HepG2 (cell line): ENCODE measurements around the gene MAIP1. TPM values are rescaled to one million over a fixed set of nuclear protein-coding genes. Genes with fewer than 3 reads are reported as not detected.

Source experiments
- ATF1 ChIP-seq: IDR thresholded peaks from 2 replicates; pipeline ENCODE4 v1.6.1; 2016; ENCODE audit warnings: mild to moderate bottlenecking, control low read depth
- ATF7 ChIP-seq, 2 experiments: fragments of 450-650 bp in 1 of 2; sonication (generic) in 1 of 2; formaldehyde crosslinking in 1 of 2; IDR thresholded peaks; 2 replicates each; pipeline versions ENCODE4 v1.4.0 to v1.6.1; 2016 to 2020; ENCODE audit warnings: antibody characterized with exemption in 1 of 2, mild to moderate bottlenecking in 1 of 2, missing genetic modification reagents in 1 of 2
- GABPA ChIP-seq, 2 experiments: IDR thresholded peaks; 2 replicates each; pipeline ENCODE4 v1.6.1; 2011 to 2016; ENCODE audit warnings: low read depth in 2 of 2, low read length in 1 of 2, missing biosample characterization in 1 of 2, missing genetic modification characterization in 1 of 2
- HNRNPL ChIP-seq: fragments of 200-400 bp; formaldehyde crosslinking; IDR thresholded peaks from 2 replicates; pipeline ENCODE4 v1.6.1; 2017; ENCODE audit warnings: mild to moderate bottlenecking, low read depth, low read length
- HNRNPUL1 ChIP-seq: fragments of 200-400 bp; formaldehyde crosslinking; IDR thresholded peaks from 2 replicates; pipeline ENCODE4 v1.6.1; 2017; ENCODE audit warnings: low read depth, mild to moderate bottlenecking, low read length, moderate library complexity
- MAFF ChIP-seq: IDR thresholded peaks from 2 replicates; pipeline ENCODE4 v1.6.1; 2011; ENCODE audit warnings: low read depth, low read length, improper control_type of control experiment
- PHF5A ChIP-seq: IDR thresholded peaks from one replicate; pipeline ENCODE4 v1.6.1; 2018; ENCODE audit warnings: low read depth, missing genetic modification reagents; ENCODE audit not compliant: unreplicated experiment
- RBFOX2 ChIP-seq: fragments of 200-400 bp; formaldehyde crosslinking; IDR thresholded peaks from 2 replicates; pipeline ENCODE4 v1.6.1; 2017; ENCODE audit warnings: low read depth, mild to moderate bottlenecking, low read length
- SRSF4 ChIP-seq: fragments of 200-400 bp; formaldehyde crosslinking; IDR thresholded peaks from one replicate; pipeline ENCODE4 v1.6.1; 2018; ENCODE audit warnings: mild to moderate bottlenecking, low read depth, low read length, moderate library complexity; ENCODE audit not compliant: poor library complexity, severe bottlenecking
- YEATS4 ChIP-seq: sonication (generic); formaldehyde crosslinking; IDR thresholded peaks from 2 replicates; pipeline ENCODE4 v1.4.0; 2020; ENCODE audit warnings: missing genetic modification reagents, borderline replicate concordance
- ZNF781 ChIP-seq: sonication (generic); formaldehyde crosslinking; IDR thresholded peaks from 2 replicates; pipeline ENCODE4 v1.5.1; 2020; ENCODE audit warnings: borderline replicate concordance, mild to moderate bottlenecking, missing genetic modification reagents; ENCODE audit errors: not compliant biosample characterization
- ZSCAN20 ChIP-seq: sonication (generic); formaldehyde crosslinking; IDR thresholded peaks from 2 replicates; pipeline ENCODE4 v1.4.0; 2020; ENCODE audit warnings: missing genetic modification reagents, mild to moderate bottlenecking, borderline replicate concordance
- polyA plus RNA-seq, 8 experiments: library from polyadenylated mRNA; depleted of rRNA in 3 of 8; stranded (reverse) in 7 of 8; unstranded in 1 of 8; fragments of >200 nt; fragmentation: Illumina TruSeq in 4 of 8; extraction: Trizol in 4 of 8; gene quantifications; 2 replicates each; pipeline versions ENCODE4 v1.2.1 to v1.2.3, GENCODE V29; 2011 to 2016; ENCODE audit warnings: low read depth in 4 of 8, missing spikeins in 1 of 8, mixed read lengths in 1 of 8; ENCODE audit not compliant: insufficient read depth in 1 of 8
- total RNA-seq, 5 experiments: library from RNA; depleted of rRNA; stranded (reverse); fragments of >200 nt; fragmentation: Illumina TruSeq; extraction: Trizol; gene quantifications; 2 replicates each; pipeline ENCODE4 v1.2.3, GENCODE V29; 2016; ENCODE audit warnings: low read depth in 1 of 5
- TF ChIP-seq, protein P1 (sequence below): sonication (generic); formaldehyde crosslinking; IDR thresholded peaks from 2 replicates; pipeline ENCODE4 v1.4.0; 2020; ENCODE audit warnings: missing genetic modification reagents, borderline replicate concordance
- TF ChIP-seq, protein P2 (sequence below): IDR thresholded peaks from 2 replicates; pipeline ENCODE4 v1.6.1; 2016; ENCODE audit warnings: missing compliant biosample characterization, missing genetic modification reagents, borderline replicate concordance
- TF ChIP-seq, protein P3 (sequence below): sonication (generic); formaldehyde crosslinking; IDR thresholded peaks from 2 replicates; pipeline ENCODE4 v1.5.0; 2020; ENCODE audit warnings: mild to moderate bottlenecking, missing genetic modification reagents
- TF ChIP-seq, protein P4 (sequence below): sonication (generic); formaldehyde crosslinking; IDR thresholded peaks from 2 replicates; pipeline ENCODE4 v1.8.1; 2023; ENCODE audit warnings: mild to moderate bottlenecking, missing genetic modification reagents, borderline replicate concordance
- TF ChIP-seq, protein P5 (sequence below): sonication (generic); formaldehyde crosslinking; IDR thresholded peaks from 2 replicates; pipeline ENCODE4 v1.5.0; 2020; ENCODE audit warnings: missing genetic modification reagents
- TF ChIP-seq, protein P6 (sequence below): sonication (generic); formaldehyde crosslinking; IDR thresholded peaks from 2 replicates; pipeline ENCODE4 v1.8.0; 2022; ENCODE audit warnings: missing genetic modification reagents, mild to moderate bottlenecking, inconsistent platforms, borderline replicate concordance

The MAIP1 gene
- total and polyA plus RNA-seq, 2 of the 13 experiments (the other 11 are each of a cell fraction or from before 2014, with no cell fraction given) = 22.3 to 72.9 TPM

DNA sequence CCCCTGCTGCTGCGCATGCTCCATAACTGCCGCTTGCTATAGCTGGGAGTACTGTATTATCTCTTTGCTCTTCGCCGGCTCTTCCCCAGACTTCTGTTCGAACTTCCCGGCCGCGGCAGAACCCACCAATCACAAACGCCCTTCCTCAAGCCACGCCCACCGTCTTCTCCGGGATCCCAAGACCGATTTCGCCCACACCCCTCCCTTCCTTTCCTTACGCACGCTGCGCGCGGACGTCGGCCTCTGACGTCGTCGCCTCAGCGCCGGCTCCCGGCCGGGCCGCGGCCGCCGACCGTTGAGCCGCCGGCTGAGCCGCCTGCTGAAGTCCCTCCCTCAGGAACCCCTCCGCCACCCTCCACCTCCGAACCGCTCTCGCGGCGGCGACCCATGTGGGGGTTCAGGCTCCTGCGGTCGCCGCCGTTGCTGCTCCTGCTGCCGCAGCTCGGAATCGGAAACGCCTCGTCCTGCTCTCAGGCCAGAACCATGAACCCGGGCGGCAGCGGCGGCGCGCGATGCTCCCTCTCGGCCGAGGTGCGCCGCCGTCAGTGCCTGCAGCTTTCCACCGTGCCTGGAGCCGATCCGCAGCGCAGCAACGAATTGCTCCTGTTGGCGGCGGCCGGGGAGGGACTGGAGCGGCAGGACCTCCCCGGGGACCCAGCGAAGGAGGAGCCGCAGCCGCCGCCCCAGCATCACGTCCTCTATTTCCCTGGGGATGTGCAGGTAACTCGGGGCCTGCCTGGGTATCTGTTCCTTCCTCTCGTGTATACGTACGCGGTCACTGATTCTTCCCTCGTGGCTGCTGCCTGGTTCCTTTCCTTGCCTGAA lies 44.1 kb upstream of the MAIP1 start, which contains the start of gene C2orf69 (continued):
- no peak for TF ChIP-seq ATF7 (IDR thresholded peaks at IDR 0.05)
- peak; percentile 53 for TF ChIP-seq ATF7 (CRISPR knock-in tag; IDR thresholded peaks at IDR 0.05)
- TF ChIP-seq YEATS4 (CRISPR knock-in tag) = peak; percentile 98
- TF ChIP-seq ZNF781 (CRISPR knock-in tag) = peak; percentile 84
- TF ChIP-seq RBFOX2 = peak; percentile 99
- TF ChIP-seq, protein P1, sequence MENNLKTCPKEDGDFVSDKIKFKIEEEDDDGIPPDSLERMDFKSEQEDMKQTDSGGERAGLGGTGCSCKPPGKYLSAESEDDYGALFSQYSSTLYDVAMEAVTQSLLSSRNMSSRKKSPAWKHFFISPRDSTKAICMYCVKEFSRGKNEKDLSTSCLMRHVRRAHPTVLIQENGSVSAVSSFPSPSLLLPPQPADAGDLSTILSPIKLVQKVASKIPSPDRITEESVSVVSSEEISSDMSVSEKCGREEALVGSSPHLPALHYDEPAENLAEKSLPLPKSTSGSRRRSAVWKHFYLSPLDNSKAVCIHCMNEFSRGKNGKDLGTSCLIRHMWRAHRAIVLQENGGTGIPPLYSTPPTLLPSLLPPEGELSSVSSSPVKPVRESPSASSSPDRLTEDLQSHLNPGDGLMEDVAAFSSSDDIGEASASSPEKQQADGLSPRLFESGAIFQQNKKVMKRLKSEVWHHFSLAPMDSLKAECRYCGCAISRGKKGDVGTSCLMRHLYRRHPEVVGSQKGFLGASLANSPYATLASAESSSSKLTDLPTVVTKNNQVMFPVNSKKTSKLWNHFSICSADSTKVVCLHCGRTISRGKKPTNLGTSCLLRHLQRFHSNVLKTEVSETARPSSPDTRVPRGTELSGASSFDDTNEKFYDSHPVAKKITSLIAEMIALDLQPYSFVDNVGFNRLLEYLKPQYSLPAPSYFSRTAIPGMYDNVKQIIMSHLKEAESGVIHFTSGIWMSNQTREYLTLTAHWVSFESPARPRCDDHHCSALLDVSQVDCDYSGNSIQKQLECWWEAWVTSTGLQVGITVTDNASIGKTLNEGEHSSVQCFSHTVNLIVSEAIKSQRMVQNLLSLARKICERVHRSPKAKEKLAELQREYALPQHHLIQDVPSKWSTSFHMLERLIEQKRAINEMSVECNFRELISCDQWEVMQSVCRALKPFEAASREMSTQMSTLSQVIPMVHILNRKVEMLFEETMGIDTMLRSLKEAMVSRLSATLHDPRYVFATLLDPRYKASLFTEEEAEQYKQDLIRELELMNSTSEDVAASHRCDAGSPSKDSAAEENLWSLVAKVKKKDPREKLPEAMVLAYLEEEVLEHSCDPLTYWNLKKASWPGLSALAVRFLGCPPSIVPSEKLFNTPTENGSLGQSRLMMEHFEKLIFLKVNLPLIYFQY (CRISPR knock-in tag) = peak; percentile 70; the same call in 1 of the 2 replicates
- TF ChIP-seq, protein P2, sequence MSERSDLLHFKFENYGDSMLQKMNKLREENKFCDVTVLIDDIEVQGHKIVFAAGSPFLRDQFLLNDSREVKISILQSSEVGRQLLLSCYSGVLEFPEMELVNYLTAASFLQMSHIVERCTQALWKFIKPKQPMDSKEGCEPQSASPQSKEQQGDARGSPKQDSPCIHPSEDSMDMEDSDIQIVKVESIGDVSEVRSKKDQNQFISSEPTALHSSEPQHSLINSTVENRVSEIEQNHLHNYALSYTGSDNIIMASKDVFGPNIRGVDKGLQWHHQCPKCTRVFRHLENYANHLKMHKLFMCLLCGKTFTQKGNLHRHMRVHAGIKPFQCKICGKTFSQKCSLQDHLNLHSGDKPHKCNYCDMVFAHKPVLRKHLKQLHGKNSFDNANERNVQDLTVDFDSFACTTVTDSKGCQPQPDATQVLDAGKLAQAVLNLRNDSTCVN (CRISPR knock-in tag) = peak; percentile 81
- no peak for TF ChIP-seq SRSF4
- TF ChIP-seq, protein P3, sequence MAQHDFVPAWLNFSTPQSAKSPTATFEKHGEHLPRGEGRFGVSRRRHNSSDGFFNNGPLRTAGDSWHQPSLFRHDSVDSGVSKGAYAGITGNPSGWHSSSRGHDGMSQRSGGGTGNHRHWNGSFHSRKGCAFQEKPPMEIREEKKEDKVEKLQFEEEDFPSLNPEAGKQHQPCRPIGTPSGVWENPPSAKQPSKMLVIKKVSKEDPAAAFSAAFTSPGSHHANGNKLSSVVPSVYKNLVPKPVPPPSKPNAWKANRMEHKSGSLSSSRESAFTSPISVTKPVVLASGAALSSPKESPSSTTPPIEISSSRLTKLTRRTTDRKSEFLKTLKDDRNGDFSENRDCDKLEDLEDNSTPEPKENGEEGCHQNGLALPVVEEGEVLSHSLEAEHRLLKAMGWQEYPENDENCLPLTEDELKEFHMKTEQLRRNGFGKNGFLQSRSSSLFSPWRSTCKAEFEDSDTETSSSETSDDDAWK (CRISPR knock-in tag) = no peak
- peak; percentile 71 for TF ChIP-seq ATF1 (CRISPR knock-in tag)
- TF ChIP-seq HNRNPUL1 = no peak
- TF ChIP-seq, protein P4, sequence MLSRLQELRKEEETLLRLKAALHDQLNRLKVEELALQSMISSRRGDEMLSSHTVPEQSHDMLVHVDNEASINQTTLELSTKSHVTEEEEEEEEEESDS = peak; percentile 35; the same call in 1 of the 2 replicates
- TF ChIP-seq, protein P5, sequence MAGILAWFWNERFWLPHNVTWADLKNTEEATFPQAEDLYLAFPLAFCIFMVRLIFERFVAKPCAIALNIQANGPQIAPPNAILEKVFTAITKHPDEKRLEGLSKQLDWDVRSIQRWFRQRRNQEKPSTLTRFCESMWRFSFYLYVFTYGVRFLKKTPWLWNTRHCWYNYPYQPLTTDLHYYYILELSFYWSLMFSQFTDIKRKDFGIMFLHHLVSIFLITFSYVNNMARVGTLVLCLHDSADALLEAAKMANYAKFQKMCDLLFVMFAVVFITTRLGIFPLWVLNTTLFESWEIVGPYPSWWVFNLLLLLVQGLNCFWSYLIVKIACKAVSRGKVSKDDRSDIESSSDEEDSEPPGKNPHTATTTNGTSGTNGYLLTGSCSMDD (CRISPR knock-in tag) = no peak
- TF ChIP-seq, protein P6, sequence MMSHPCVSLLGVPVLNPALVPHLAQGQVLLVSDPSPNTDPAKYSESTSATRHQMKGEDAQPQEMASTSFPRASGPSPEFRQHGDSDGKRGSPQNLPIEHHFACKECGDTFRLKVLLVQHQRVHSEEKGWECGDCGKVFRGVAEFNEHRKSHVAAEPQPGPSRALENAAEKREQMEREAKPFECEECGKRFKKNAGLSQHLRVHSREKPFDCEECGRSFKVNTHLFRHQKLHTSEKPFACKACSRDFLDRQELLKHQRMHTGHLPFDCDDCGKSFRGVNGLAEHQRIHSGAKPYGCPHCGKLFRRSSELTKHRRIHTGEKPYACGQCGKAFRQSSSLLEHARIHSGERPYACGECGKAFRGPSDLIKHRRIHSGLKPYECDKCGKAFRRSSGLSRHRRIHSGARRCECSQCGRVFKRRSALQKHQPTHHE (CRISPR knock-in tag) = peak; percentile 98; the same call in 1 of the 2 replicates
- TF ChIP-seq HNRNPL = peak; percentile 68; the same call in 1 of the 2 replicates
- TF ChIP-seq PHF5A = peak; percentile 43
- TF ChIP-seq GABPA (IDR thresholded peaks at IDR 0.05; ENCODE audit: low read depth, low read length) = no peak
- TF ChIP-seq GABPA (CRISPR knock-in tag; IDR thresholded peaks at IDR 0.05; ENCODE audit: low read depth) = peak; percentile 48
- TF ChIP-seq MAFF = no peak
- TF ChIP-seq ZSCAN20 = peak; percentile 81; the same call in 1 of the 2 replicates
